Measurements from ENCODE around the gene GALNT16. TPM values are rescaled to one million over a fixed set of nuclear protein-coding genes. Genes with fewer than 3 reads are reported as not detected.
"Not testable (repeated sequence)": the region's sequence is repeated elsewhere in the genome, so short reads cannot be mapped to it uniquely, and the experiment has no call there.

The GALNT16 gene
- total and polyA plus RNA-seq, 2 experiments from 2014 or later, result 1.7 to 2.6 TPM

- Histone ChIP-seq H3K9me3 (ENCODE audit: low read depth) (no peaks in the 10 kb centered on the region), H3K4me2 (no peak overlapping the region), H3K9me2 (replicated peaks; ENCODE audit: insufficient read depth) (no peaks in the 10 kb centered on the region), H3K36me3 (replicated peaks; ENCODE audit: insufficient read depth, low read depth) (no peaks in the 10 kb centered on the region), H3K27me3 (no peaks in the 10 kb centered on the region), H4K20me1 (ENCODE audit: insufficient read depth, poor library complexity, severe bottlenecking) (no peaks in the 10 kb centered on the region), H3K79me2 (no peaks in the 10 kb centered on the region), H2AFZ (no peak overlapping the region), H3K27ac (no peak overlapping the region), H3K4me1 (ENCODE audit: insufficient read depth) (no peaks in the 10 kb centered on the region), H3K4me3 (no peak overlapping the region)
- no peak for DNase-seq (ENCODE audit: low spot score)
- 86% methylated on average over 13 of the region's 13 CpGs for WGBS (ENCODE audit: low lambda C conversion rate, missing lambda C conversion rate)
- TF ChIP-seq EZH2phosphoT487 (IDR thresholded peaks at IDR 0.05; ENCODE audit: low read depth, severe bottlenecking, unreplicated experiment), result no peak
- no peak for TF ChIP-seq CTCF (IDR thresholded peaks at IDR 0.05; ENCODE audit: poor library complexity)
- TF ChIP-seq EZH2 (IDR thresholded peaks at IDR 0.05; ENCODE audit: borderline replicate concordance), result no peak
Observed at GRCh38 chr14:69289811-69290520, 30.0 kb downstream of the GALNT16 start.

- DNase-seq (ENCODE audit: low spot score); H3K36me3 ChIP-seq (replicated peaks; ENCODE audit: insufficient read depth, low read depth); H3K9me3 ChIP-seq (ENCODE audit: low read depth); H3K4me3 ChIP-seq; H3K79me2 ChIP-seq; H3K9me2 ChIP-seq (replicated peaks; ENCODE audit: insufficient read depth); H4K20me1 ChIP-seq (ENCODE audit: insufficient read depth, poor library complexity, severe bottlenecking); H2AFZ ChIP-seq; H3K4me1 ChIP-seq (ENCODE audit: insufficient read depth); H3K27ac ChIP-seq; H3K4me2 ChIP-seq; H3K27me3 ChIP-seq: not testable (repeated sequence)
- WGBS (ENCODE audit: low lambda C conversion rate, missing lambda C conversion rate), result 93% methylated on average over 7 of the region's 7 CpGs
Observed at GRCh38 chr14:69290881-69291280, 30.9 kb downstream of the GALNT16 start.

DNA sequence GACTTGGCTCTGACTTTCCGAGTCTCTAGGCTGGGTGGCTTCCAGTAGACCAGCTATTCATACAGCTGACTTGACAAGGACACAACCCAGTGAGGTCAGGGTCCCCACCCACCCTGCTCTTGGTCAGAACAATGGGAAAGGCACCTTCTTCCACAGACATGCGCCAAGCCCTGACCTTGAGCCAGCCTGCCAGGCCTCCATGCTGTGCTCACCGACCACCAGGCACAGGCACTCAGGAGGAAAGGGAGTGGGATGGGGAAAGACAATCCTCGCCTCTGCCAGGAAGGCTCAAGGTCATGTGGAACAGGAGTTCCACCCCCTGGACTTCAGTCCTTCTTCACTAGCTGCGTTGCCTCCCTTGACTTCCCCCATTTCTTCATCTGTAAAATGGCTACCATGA, 31.4 kb downstream of the GALNT16 start:
- H3K4me2 ChIP-seq, result no peak overlapping the region
- no peaks in the 10 kb centered on the region for H3K4me1 ChIP-seq (ENCODE audit: insufficient read depth)
- 94% methylated on average over 5 of the region's 5 CpGs for WGBS (ENCODE audit: low lambda C conversion rate, missing lambda C conversion rate)
- no peaks in the 10 kb centered on the region for H3K9me2 ChIP-seq (replicated peaks; ENCODE audit: insufficient read depth)
- no peaks in the 10 kb centered on the region for H4K20me1 ChIP-seq (ENCODE audit: insufficient read depth, poor library complexity, severe bottlenecking)
- TF ChIP-seq EZH2phosphoT487 (IDR thresholded peaks at IDR 0.05; ENCODE audit: low read depth, severe bottlenecking, unreplicated experiment), result no peak
- H3K27me3 ChIP-seq, result no peaks in the 10 kb centered on the region
- H3K4me3 ChIP-seq, result no peak overlapping the region
- H3K79me2 ChIP-seq, result no peaks in the 10 kb centered on the region
- no peaks in the 10 kb centered on the region for H3K36me3 ChIP-seq (replicated peaks; ENCODE audit: insufficient read depth, low read depth)
- H3K27ac ChIP-seq, result no peak overlapping the region
- DNase-seq (ENCODE audit: low spot score), result no peak
- H3K9me3 ChIP-seq (ENCODE audit: low read depth), result no peaks in the 10 kb centered on the region
- no peak overlapping the region for H2AFZ ChIP-seq

DNA sequence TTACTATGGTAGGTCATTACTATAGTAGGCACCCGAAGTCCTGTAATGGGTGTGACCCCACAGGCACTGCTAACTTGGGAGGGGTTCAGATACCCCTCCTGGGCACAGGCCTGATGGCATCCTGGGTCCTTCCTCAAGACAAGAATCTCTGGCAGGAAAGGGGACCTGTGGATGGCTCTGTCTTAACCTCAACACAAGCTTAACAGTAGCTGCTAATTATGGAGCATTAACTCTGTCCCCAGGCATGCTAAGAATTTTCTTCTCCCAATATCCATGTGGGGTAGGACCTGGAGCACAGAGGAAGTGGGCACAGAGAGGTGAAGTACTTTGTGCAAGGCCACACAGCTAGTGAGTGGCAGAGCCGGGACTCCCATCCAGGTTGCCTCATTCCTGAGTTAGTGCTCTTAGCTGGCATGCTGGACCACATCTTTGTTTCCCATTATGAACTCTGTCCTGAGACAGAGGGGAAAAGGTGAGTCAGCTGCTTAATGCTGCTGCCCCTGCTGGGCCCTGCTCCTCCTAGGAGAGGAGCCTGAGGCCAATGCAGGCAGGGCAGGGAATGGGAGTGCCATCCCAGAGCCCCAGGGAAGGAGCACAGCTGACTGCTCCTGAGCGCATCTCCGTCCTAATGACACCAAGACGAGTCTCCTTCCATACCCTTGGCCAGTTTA, 32.1 kb downstream of the GALNT16 start:
- no peaks in the 10 kb centered on the region for H3K27me3 ChIP-seq
- H3K4me2 ChIP-seq, result no peak overlapping the region
- H3K36me3 ChIP-seq (replicated peaks; ENCODE audit: insufficient read depth, low read depth), result no peaks in the 10 kb centered on the region
- no peaks in the 10 kb centered on the region for H4K20me1 ChIP-seq (ENCODE audit: insufficient read depth, poor library complexity, severe bottlenecking)
- H2AFZ ChIP-seq, result no peak overlapping the region
- no peak for TF ChIP-seq EZH2 (IDR thresholded peaks at IDR 0.05; ENCODE audit: borderline replicate concordance)
- no peak for TF ChIP-seq EZH2phosphoT487 (IDR thresholded peaks at IDR 0.05; ENCODE audit: low read depth, severe bottlenecking, unreplicated experiment)
- no peak for TF ChIP-seq CTCF (IDR thresholded peaks at IDR 0.05; ENCODE audit: poor library complexity)
- H3K4me3 ChIP-seq, result no peak overlapping the region
- H3K79me2 ChIP-seq, result no peaks in the 10 kb centered on the region
- no peak overlapping the region for H3K27ac ChIP-seq
- WGBS (ENCODE audit: low lambda C conversion rate, missing lambda C conversion rate), result 91% methylated on average over 5 of the region's 5 CpGs
- no peaks in the 10 kb centered on the region for H3K9me2 ChIP-seq (replicated peaks; ENCODE audit: insufficient read depth)
- no peaks in the 10 kb centered on the region for H3K4me1 ChIP-seq (ENCODE audit: insufficient read depth)
- H3K9me3 ChIP-seq (ENCODE audit: low read depth), result no peaks in the 10 kb centered on the region
- DNase-seq (ENCODE audit: low spot score), result no peak
